Ramos (cell line): ENCODE results near the gene SSBP3.

Experiments
- in situ Hi-C: fragments of 300-500 bp; cut with MboI; formaldehyde crosslinking; loops from one replicate; pipeline ENCODE4 v1.14.3; 2022; ENCODE audit warnings: low sequenced_read_pairs; ENCODE audit not compliant: unreplicated experiment

The SSBP3 gene

GRCh38 chr1:54317084-54317483, 89.1 kb downstream of the SSBP3 start:
- in situ Hi-C loops = loop anchor here (25.0 kb wide), 1 partner anchor 170 kb away; no protein-coding TSS in a partner anchor

- in situ Hi-C loops = loop anchor here (25.0 kb wide), 1 partner anchor 172 kb away; no protein-coding TSS in a partner anchor
These were observed 91.1 kb downstream of the SSBP3 start for GRCh38 chr1:54315099-54315498.

GRCh38 chr1:54314696-54315095, 91.5 kb downstream of the SSBP3 start:
- in situ Hi-C loops = loop anchor here (25.0 kb wide), 1 partner anchor 173 kb away; no protein-coding TSS in a partner anchor

GRCh38 chr1:54312796-54313316, 93.3 kb downstream of the SSBP3 start:
- in situ Hi-C loops = loop anchor here (25.0 kb wide), 1 partner anchor 174 kb away; no protein-coding TSS in a partner anchor

GRCh38 chr1:54311506-54311905, 94.7 kb downstream of the SSBP3 start:
- in situ Hi-C loops = loop anchor here (25.0 kb wide), 1 partner anchor 176 kb away; no protein-coding TSS in a partner anchor

- in situ Hi-C loops = loop anchor here (25.0 kb wide), 1 partner anchor 177 kb away; no protein-coding TSS in a partner anchor
These were observed 95.5 kb downstream of the SSBP3 start for GRCh38 chr1:54310439-54311328.

GRCh38 chr1:54309631-54310366, 96.4 kb downstream of the SSBP3 start:
- in situ Hi-C loops = loop anchor here (25.0 kb wide), 1 partner anchor 178 kb away; no protein-coding TSS in a partner anchor

GRCh38 chr1:54307305-54307704, 98.9 kb downstream of the SSBP3 start:
- in situ Hi-C loops = loop anchor here (25.0 kb wide), 1 partner anchor 180 kb away; no protein-coding TSS in a partner anchor

- in situ Hi-C loops = loop anchor here (25.0 kb wide), 1 partner anchor 181 kb away; no protein-coding TSS in a partner anchor
These were observed 100.2 kb downstream of the SSBP3 start for GRCh38 chr1:54305906-54306514.

GRCh38 chr1:54304518-54304917, 101.7 kb downstream of the SSBP3 start:
- in situ Hi-C loops = loop anchor here (25.0 kb wide), 1 partner anchor 183 kb away; no protein-coding TSS in a partner anchor

GRCh38 chr1:54302951-54303843, 103.0 kb downstream of the SSBP3 start:
- in situ Hi-C loops = loop anchor here (25.0 kb wide), 1 partner anchor 184 kb away; no protein-coding TSS in a partner anchor

GRCh38 chr1:54302549-54302948, 103.6 kb downstream of the SSBP3 start:
- in situ Hi-C loops = loop anchor here (25.0 kb wide), 1 partner anchor 185 kb away; no protein-coding TSS in a partner anchor

GRCh38 chr1:54301497-54301896, 104.7 kb downstream of the SSBP3 start:
- in situ Hi-C loops = loop anchor here (25.0 kb wide), 1 partner anchor 186 kb away; no protein-coding TSS in a partner anchor

- in situ Hi-C loops = loop anchor here (25.0 kb wide), 1 partner anchor 187 kb away; no protein-coding TSS in a partner anchor
These were observed 105.8 kb downstream of the SSBP3 start for GRCh38 chr1:54300401-54300800.

GRCh38 chr1:54299037-54299436, 107.2 kb downstream of the SSBP3 start:
- in situ Hi-C loops = no loop called here

- in situ Hi-C loops = no loop called here
These were observed 107.7 kb downstream of the SSBP3 start for GRCh38 chr1:54298284-54299033.

- in situ Hi-C loops = no loop called here
These were observed 108.5 kb downstream of the SSBP3 start for GRCh38 chr1:54297596-54298283.
